Activated T-helper 1 cell treated with Interleukin-2 at 50 U/mL for 16 hours (primary cell): ENCODE measurements around the gene GP1BA.
A peak's percentile ranks its signal among the peaks of the same experiment; 100 is the strongest.
"Not testable (repeated sequence)": the region's sequence is repeated elsewhere in the genome, so short reads cannot be mapped to it uniquely, and the experiment has no call there.

ENCODE experiments used
- DNase-seq: peaks from one replicate; pipeline ENCODE4 v3.0.0-alpha.2; 2020; ENCODE audit warnings: low read depth

Gene GP1BA

DNA sequence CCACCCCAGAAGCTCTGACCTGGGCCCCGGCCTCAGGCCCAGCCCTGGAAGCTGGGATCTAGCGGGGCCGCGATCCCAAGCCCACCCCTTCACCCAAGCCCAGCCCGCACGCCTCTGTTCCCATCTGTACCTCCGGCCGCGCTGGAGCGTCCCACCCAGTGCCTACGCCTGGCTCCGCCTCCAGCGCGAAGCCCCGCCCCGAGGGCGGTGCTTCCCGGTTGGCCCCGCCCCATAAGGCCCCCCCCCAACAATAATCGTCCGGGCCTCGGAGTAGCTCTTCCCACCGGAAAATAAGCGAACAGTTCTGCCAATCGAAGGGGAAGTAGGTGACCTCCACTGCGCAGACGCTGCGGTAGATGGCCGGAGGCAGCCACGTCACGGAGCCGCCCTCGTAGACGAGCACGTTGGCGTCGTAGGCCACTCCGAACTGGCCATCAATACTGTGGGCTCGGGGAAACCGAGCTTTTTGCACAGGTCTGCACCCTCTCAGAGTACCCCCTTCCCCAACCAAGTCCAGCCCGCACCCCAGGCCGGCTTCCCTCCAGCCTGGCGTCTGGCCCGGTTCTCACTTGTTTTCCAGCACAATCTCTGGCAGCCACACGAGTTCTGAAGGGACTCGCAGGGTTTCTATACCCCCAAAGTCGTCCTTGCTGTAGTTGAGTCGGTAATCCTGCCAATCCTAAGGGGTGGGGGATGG is 30.3 kb upstream of the GP1BA start:
- no peak for DNase-seq

DNA sequence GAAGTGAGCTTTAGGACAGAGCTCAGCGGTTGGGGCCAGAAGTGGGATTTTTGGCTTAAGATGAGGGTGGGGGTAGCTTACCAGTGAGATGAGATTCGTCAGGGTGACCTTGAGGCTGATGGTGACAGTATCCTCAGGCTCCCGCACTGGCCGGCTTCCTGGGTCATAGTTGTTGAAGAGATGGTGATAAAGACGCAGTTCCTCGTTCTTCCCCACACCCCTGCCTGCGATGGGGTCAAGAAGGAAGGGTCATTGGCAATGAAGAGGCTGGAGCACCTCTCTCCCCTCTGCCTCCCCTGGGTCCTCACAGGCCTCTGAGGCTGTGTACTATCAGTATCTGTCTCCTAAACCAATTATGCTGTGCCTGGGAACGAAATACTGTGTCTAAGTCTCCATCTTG is 29.5 kb upstream of the GP1BA start:
- no peak for DNase-seq

DNA sequence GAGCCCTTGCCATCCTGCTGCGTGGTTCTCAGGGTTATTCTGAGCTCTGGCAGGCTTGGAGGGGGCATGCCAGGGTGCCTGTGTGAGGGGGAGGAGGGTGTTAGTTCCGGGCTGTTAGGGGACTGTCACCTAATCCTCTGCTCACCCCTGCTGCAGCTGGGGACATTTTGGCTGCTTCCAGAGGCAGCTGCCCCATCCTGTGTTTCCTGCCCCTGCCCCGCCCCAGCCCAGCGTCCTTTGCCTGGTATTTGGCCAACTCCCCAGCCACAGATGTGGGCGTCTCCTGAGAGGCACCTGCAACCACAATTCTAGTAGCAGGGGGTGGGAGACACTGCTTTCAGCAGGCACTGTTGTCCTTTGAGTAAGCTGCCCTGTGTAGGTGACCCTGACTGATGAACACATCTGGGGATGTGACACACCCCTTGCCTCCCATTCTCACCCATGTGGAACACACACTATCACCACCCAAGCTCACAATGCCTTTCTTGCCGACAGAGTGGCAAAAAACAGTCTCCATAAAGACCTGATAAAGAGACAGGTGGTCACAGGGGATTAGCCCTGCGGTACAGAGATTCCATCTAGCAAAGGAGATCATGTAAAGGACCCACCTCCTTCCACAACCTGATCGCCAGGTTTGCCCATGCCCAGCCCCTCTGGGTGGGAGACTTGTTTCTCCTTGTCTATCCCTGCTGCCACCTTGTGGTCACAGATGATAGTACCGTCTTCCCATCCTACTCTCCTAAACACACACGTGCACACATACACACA is 28.8 kb upstream of the GP1BA start, which contains the start of gene CHRNE:
Gene CHRNE (minus strand): TSS at position 48 of the 768 bp plus-strand sequence. CDS start 35 bp downstream, at position 13.
- peak; percentile 47 for DNase-seq

DNA sequence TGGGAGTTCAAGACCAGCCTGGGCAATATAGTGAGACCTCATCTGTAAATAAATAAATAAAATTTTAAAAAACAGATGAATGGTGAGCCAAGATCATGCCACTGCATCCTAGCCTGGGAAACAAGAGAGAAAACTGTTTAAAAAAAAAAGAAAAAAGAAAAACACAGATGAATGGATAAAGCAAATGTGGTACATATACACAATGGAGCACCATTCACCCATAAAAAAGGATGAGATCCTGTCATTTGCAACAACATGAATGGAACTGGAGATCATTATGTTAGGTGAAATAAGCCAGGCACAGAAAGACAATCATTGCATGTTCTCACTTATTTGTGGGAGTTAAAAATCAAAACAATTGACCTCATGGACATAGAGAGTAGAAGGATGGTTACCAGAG is 25.4 kb upstream of the GP1BA start:
- not testable (repeated sequence) for DNase-seq

DNA sequence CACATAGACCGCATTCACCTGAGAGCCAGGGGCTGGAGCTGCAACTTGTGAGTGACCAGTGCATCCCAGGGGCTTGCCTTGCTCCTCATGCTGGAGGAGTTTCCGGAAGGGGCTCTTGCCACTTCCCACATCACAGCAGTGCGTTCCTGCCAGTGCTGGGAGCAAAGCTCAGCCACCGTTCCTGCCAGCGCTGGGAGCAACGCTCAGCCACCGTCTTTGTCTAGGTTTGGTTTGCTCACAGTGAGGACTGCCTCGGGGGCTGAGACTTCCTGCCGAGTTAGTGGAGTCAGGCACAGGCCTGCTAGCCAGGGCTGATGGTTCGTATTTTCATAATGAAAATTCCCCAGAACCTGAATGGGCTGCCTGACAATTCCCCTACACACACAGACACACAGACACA is 23.8 kb upstream of the GP1BA start:
- DNase-seq, result no peak

DNA sequence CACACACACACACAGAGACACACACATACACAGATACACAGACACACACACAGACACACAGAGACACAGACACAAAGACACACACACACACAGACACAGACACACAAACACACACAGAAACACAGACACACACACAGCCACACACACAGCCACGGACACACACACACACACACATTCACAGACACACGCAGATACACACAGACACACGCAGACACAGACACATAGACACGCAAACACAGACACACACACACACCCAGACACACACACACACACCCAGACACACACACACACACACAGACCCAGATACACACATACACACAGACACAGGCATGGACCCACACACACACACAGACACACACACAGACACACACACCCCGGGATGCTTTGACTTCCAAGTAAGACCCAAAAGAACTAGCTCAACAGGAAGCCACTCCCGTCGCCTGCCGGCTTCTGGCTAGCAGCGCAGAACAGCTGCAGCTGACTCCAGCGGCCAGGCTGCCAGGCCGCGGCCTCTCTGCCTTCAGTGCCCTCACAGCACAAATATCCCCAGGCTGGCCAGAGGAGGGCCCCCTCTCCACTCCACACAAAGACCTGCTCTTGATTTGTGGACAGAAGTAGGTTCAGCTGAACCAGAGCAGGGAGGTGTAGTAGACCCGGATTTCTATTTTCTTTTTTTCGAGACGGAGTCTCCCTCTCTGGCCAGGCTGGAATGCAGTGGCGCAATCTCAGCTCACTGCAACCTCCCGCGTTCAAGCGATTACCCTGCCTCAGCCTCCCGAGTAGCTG is 23.2 kb upstream of the GP1BA start:
- peak; percentile 60 for DNase-seq

DNA sequence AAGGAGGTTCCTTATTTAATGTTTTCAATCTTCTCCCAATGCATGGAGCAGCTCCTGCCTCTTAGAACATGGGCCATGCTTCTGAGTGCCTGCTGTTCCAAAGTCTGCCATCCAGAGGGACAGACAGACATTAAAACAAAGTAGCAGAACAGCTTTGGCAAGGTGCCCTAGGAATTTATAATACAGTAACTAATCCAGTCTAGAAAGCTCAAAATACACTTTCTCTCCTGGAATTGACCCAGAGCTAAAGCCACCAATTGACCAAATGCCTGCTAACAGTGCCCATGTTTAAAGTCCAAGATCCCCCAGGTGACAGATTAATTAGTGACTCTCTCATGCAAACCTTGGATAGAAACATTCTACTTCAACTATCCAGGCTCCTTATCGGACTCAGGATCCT is 18.1 kb upstream of the GP1BA start:
- DNase-seq, result no peak

DNA sequence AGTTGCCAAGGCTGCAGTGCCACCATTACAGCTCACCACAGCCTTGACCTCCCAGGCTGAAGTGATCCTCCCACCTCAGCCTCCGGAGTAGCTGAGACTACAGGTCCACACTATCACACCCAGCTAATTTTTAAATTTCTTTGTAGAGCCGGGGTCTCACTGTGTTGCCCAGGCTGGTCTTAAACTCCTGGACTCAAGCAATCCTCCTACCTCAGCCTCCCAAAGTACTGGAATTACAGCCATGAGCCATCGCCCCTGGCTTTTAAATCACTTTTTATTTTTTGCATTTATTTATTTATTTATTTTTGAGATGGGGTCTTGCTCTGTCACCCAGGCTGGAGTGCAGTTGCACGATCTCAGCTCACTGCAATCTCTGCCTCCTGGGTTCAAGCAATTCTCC is 17.5 kb upstream of the GP1BA start:
- DNase-seq, result not testable (repeated sequence)

DNA sequence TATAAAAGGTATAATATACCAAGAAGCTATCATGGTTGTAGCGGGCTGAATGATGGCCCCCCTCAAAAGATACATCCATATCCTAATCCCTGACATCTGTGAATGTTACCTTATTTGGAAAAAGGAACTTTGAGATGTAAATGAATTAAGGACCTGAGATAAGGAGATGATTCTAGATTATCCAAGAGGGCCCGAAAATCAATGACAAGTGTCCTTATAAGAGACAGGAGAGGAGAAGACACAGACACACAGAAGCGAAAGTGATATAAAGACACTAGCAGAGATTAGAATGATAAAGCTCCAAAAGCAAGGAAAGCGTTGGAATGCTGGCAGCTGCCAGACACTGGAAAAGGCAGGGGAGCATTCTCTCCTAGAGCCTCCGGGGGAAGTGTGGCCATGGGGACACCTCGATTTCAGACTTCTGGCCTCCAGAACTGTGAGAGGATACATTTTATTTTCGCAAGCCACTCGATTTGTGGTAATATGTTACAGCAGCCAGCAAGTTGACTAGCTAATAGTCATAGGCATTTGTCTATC is 12.5 kb upstream of the GP1BA start:
- no peak for DNase-seq

DNA sequence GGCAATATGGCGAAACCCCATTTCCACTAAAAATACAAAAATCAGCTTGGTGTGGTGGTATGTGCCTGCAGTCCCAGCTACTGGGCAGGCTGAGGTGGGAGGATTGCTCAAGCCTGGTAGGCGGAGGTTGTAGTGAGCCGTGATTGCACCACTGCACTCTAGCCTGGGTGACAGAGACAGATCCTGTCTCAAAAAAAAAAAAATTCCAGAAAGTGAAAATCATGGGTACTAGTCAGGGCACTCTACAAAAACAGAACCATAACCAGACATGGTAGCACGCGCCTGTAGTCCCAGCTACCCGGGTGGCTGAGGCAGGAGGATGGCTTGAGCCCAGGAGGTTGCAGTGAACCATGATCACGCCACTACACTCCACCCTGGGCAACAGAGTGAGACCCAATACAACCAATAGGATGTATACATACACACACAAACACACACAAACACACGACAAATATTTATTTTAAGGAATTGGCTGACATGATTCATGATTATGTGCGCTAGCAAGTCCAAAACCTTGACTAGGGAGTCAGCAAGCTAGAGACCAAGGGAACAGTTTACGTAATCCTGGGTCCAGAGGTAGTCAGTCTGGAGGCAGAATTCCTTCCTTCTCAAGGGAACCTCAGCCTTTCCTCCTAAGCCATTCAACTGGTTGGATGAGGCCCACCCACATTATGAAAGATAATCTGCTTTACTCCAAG is 11.6 kb upstream of the GP1BA start:
- DNase-seq, result no peak

DNA sequence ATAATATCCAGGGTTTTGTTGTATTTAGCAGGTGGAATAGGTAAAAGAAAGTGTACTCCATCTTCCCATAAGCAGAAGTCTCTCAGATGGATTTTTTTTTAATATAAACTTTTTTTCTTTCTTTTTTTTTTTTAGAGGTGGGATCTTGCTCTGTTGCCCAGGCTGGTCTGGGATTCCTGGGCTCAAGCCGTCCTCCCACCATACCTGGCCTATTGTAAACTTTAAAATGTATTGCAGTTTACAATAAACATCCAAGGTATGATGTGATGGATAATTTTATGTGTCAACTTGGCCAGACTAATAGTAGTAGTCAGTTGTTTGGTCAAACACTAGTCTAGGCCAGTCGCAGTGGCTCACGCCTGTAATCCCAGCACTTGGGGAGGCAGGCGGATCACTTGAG is 10.8 kb upstream of the GP1BA start:
- no peak for DNase-seq

DNA sequence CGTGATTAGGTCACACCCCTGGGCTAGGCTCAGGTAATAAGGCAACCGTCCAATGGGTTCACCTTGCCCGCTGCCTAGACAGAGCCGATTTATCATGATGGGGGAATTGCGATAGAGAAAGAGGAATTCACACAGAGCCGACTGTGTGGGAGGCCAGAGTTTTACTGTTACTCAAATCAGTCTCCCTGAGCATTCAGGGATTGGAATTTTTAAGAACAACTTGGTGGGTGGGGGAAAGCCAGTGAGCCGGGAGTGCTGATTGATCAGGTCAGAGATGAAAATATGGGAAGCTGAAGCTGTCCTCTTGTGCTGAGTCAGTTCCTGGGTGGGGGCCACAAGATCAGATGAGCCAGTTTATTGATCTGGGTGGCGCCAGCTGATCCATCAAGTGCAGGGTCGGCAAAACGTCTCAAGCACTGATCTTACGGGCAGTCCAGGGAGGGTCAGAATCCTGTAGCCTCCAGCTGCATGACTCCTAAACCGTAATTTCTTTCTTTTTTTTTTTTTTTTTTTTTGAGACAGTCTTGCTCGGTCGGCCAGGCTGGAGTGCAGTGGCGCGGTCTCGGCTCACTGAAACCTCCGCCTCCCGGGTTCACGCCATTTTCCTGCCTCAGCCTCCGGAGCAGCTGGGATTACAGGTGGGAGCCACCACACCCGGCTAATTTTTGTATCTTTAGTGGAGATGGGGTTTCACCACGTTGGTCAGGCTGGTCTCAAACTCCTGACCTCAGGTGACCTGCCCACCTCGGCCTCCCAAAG is 5.3 kb upstream of the GP1BA start:
- not testable (repeated sequence) for DNase-seq

DNA sequence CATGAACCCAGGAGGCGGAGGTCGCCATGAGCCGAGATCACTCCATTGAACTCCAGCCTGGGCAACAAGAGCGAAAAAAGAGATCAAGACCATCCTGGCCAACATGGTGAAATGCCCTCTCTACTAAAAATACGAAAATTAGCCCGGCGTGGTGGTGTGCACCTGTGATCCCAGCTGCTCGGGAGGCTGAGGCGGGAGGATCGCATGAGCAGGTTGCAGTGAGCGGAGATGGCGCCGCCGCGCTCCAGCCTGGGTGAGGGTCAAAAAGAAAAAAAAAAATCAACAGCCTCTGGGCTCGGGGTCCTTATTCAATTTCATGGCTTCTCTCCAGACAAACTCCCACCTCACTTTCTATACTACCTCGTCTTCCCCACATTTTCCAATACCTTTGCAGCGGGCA is 3.2 kb upstream of the GP1BA start:
- no peak for DNase-seq

DNA sequence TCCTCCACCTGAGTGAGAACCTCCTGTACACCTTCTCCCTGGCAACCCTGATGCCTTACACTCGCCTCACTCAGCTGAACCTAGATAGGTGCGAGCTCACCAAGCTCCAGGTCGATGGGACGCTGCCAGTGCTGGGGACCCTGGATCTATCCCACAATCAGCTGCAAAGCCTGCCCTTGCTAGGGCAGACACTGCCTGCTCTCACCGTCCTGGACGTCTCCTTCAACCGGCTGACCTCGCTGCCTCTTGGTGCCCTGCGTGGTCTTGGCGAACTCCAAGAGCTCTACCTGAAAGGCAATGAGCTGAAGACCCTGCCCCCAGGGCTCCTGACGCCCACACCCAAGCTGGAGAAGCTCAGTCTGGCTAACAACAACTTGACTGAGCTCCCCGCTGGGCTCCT is 679 bp downstream of the GP1BA start:
- DNase-seq, result no peak

DNA sequence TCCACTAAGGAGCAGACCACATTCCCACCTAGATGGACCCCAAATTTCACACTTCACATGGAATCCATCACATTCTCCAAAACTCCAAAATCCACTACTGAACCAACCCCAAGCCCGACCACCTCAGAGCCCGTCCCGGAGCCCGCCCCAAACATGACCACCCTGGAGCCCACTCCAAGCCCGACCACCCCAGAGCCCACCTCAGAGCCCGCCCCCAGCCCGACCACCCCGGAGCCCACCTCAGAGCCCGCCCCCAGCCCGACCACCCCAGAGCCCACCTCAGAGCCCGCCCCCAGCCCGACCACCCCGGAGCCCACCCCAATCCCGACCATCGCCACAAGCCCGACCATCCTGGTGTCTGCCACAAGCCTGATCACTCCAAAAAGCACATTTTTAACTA is 1.6 kb downstream of the GP1BA start:
- no peak for DNase-seq

DNA sequence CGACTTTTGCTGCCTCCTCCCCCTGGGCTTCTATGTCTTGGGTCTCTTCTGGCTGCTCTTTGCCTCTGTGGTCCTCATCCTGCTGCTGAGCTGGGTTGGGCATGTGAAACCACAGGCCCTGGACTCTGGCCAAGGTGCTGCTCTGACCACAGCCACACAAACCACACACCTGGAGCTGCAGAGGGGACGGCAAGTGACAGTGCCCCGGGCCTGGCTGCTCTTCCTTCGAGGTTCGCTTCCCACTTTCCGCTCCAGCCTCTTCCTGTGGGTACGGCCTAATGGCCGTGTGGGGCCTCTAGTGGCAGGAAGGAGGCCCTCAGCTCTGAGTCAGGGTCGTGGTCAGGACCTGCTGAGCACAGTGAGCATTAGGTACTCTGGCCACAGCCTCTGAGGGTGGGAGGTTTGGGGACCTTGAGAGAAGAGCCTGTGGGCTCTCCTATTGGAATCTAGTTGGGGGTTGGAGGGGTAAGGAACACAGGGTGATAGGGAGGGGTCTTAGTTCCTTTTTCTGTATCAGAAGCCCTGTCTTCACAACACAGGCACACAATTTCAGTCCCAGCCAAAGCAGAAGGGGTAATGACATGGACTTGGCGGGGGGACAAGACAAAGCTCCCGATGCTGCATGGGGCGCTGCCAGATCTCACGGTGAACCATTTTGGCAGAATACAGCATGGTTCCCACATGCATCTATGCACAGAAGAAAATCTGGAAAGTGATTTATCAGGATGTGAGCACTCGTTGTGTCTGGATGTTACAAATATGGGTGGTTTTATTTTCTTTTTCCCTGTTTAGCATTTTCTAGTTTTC is 2.3 kb downstream of the GP1BA start:
- no peak for DNase-seq

DNA sequence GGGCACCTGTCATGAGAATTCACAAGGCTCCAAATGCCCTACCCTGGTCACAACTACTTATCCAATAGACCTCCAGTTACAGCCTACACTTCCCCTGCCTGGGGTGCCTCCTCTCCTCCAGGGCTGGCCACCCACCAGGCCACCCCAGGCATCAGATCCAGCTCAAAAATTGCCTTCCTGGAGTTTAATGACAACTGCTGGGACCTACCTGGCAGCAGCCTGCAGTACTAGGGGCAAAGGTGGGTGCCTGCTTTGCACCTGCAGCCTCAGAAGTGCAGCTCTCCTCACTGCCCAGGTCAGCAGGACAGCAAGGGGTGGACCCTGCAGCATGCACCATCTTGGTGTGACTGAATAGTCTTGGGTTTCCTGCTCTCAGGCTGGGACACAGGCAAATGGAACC is 3.6 kb downstream of the GP1BA start:
- no peak for DNase-seq

DNA sequence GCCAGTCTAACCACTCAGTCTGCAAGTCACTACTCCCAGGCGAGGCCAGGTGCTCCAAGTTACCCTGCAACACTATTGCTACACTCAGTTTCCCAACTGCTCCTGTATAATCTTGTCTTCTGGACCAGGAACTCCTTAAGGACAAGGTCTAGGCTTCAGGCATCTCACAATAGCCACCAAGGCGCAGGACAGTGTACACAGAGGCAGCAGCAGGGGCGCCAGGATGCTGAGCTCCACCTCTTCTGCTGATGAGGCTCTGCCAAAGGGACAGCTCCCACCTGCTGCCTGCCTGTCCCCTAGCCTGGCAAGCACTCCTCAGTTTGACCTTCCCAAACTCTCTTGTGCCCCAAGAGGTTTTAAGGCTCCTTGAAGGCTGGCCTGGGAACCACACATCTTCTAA is 4.4 kb downstream of the GP1BA start:
- no peak for DNase-seq

DNA sequence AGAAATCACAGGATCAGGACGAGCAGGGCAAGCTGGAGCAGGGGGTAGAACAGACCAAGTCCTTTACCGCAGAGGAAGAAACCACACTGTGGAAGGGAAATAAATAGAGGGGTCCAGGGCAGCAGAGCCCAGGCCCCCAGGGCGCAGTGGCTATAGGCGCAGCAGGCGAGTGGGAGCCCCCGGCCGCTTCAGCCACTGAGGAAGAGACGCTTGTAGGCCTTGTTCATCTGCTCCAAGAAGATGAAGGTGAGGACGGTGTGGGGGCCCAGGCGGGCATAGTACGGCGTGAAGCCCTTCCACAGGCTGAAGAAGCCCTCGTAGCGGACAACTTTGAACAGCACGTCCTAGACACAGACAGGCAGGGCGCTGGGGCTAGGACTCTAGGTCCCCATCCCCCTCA is 5.5 kb downstream of the GP1BA start:
- no peak for DNase-seq

DNA sequence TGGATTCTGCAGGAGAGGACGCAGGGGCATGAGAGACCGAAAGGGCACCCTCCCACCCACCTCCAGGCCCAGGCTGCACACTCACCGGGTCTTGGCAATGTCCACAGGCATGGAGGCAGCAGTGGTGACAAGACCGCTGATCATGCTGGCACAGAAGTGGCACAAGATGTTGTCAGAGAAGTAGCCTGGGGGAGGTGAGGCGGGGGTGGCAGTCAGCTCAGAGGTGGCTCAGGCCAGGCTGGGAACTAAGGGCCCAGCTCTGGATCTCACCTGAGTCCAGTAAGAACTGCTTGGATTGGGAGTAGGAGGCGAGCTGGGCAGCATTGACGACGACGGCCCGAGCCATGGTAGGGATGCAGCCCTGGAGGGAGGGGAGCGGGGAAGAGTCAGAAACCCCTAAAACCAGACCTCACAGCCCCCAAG is 6.0 kb downstream of the GP1BA start:
- DNase-seq, result no peak
